Activated naive CD8-positive, alpha-beta T cell treated with anti-CD3 and anti-CD28 coated beads, Interleukin-2, amount 50 U/mL, for 24 hours (primary cell): ENCODE results near the gene LHX3.

Experiments
- ATAC-seq: fragments of 150-1000 bp; cut with Tn5 transposase; one replicate; pipeline ENCODE4 v1.10.0; 2021
- DNase-seq: peaks from one replicate; pipeline ENCODE4 v3.0.0; 2021
- H3K27ac Mint-ChIP-seq: one replicate; pipeline ENCODE4 v1.8.0; 2021; ENCODE audit warnings: mild to moderate bottlenecking, mixed read lengths
- H3K27me3 Mint-ChIP-seq: one replicate; pipeline ENCODE4 v1.8.0; 2021; ENCODE audit warnings: mixed read lengths
- H3K36me3 Mint-ChIP-seq: one replicate; pipeline ENCODE4 v1.8.0; 2021; ENCODE audit warnings: low read depth, mixed read lengths
- H3K4me1 Mint-ChIP-seq: one replicate; pipeline ENCODE4 v1.8.0; 2021; ENCODE audit warnings: mixed read lengths
- H3K4me3 Mint-ChIP-seq: one replicate; pipeline ENCODE4 v1.8.0; 2021; ENCODE audit warnings: mild to moderate bottlenecking, moderate library complexity, mixed read lengths
- H3K9me3 Mint-ChIP-seq: one replicate; pipeline ENCODE4 v1.8.0; 2021; ENCODE audit warnings: mixed read lengths

The LHX3 gene

GRCh38 chr9:136201174-136201573, 3.8 kb downstream of the LHX3 start:
- H3K27me3 Mint-ChIP-seq: peaks cover 52% of the 10 kb centered on the region
- ATAC-seq (no peak), DNase-seq (no peak)

GRCh38 chr9:136200424-136200823, 4.5 kb downstream of the LHX3 start:
- ATAC-seq (no peak), DNase-seq (no peak)
- Mint-ChIP-seq H3K36me3 (no peaks in the 10 kb centered on the region), H3K9me3 (no peaks in the 10 kb centered on the region), H3K27me3 (peaks cover 54% of the 10 kb centered on the region), H3K27ac (no peak overlapping the region), H3K4me3 (no peak overlapping the region), H3K4me1 (peaks cover 12% of the 10 kb centered on the region)

More at GRCh38 chr9:136201174-136201573, 3.8 kb downstream of the LHX3 start:
- no peaks in the 10 kb centered on the region for H3K9me3 Mint-ChIP-seq
- peaks cover 4% of the 10 kb centered on the region for H3K36me3 Mint-ChIP-seq
- no peak overlapping the region for H3K27ac Mint-ChIP-seq
- no peak overlapping the region for H3K4me3 Mint-ChIP-seq
- H3K4me1 Mint-ChIP-seq: peaks cover 9% of the 10 kb centered on the region

GRCh38 chr9:136199391-136200288, 5.3 kb downstream of the LHX3 start:
- Mint-ChIP-seq H3K4me1 (peaks cover 12% of the 10 kb centered on the region), H3K27ac (no peak overlapping the region), H3K4me3 (no peak overlapping the region), H3K9me3 (no peaks in the 10 kb centered on the region), H3K36me3 (no peaks in the 10 kb centered on the region), H3K27me3 (peaks cover 62% of the 10 kb centered on the region)
- no peak for DNase-seq
- ATAC-seq: no peak

GRCh38 chr9:136198605-136199083, 6.3 kb downstream of the LHX3 start:
- H3K27ac Mint-ChIP-seq: no peak overlapping the region
- peaks cover 62% of the 10 kb centered on the region for H3K27me3 Mint-ChIP-seq
- no peaks in the 10 kb centered on the region for H3K36me3 Mint-ChIP-seq
- no peak overlapping the region for H3K4me3 Mint-ChIP-seq
- H3K9me3 Mint-ChIP-seq: no peaks in the 10 kb centered on the region
- DNase-seq (no peak), ATAC-seq (no peak)
- H3K4me1 Mint-ChIP-seq: peaks cover 12% of the 10 kb centered on the region

GRCh38 chr9:136197930-136198604, 6.9 kb downstream of the LHX3 start:
- H3K27ac Mint-ChIP-seq: no peak overlapping the region
- peaks cover 12% of the 10 kb centered on the region for H3K4me1 Mint-ChIP-seq
- no peaks in the 10 kb centered on the region for H3K36me3 Mint-ChIP-seq
- ATAC-seq: no peak
- no peak for DNase-seq
- H3K27me3 Mint-ChIP-seq: peaks cover 58% of the 10 kb centered on the region
- no peak overlapping the region for H3K4me3 Mint-ChIP-seq
- no peaks in the 10 kb centered on the region for H3K9me3 Mint-ChIP-seq

- Mint-ChIP-seq H3K9me3 (no peaks in the 10 kb centered on the region), H3K27me3 (peaks cover 60% of the 10 kb centered on the region), H3K4me1 (peaks cover 12% of the 10 kb centered on the region), H3K36me3 (no peaks in the 10 kb centered on the region), H3K27ac (no peak overlapping the region), H3K4me3 (peak overlapping the region; percentile 16)
- DNase-seq: no peak
- peak; percentile 27 for ATAC-seq
These were observed 7.6 kb downstream of the LHX3 start for GRCh38 chr9:136197084-136197875.

GRCh38 chr9:136196404-136197083, 8.4 kb downstream of the LHX3 start:
- peak overlapping the region; percentile 16 for H3K4me3 Mint-ChIP-seq
- H3K9me3 Mint-ChIP-seq: no peaks in the 10 kb centered on the region
- H3K4me1 Mint-ChIP-seq: peaks cover 12% of the 10 kb centered on the region
- H3K27ac Mint-ChIP-seq: no peak overlapping the region
- DNase-seq: no peak
- no peaks in the 10 kb centered on the region for H3K36me3 Mint-ChIP-seq
- ATAC-seq: peak; percentile 55
- peaks cover 64% of the 10 kb centered on the region for H3K27me3 Mint-ChIP-seq

GRCh38 chr9:136194540-136194939, 10.4 kb downstream of the LHX3 start:
- ATAC-seq (no peak), DNase-seq (no peak)
- H3K4me1 Mint-ChIP-seq: peaks cover 12% of the 10 kb centered on the region
- H3K4me3 Mint-ChIP-seq: no peak overlapping the region
- H3K27ac Mint-ChIP-seq: no peak overlapping the region
- H3K9me3 Mint-ChIP-seq: no peaks in the 10 kb centered on the region
- H3K36me3 Mint-ChIP-seq: no peaks in the 10 kb centered on the region
- H3K27me3 Mint-ChIP-seq: peaks cover 61% of the 10 kb centered on the region

- peaks cover 12% of the 10 kb centered on the region for H3K4me1 Mint-ChIP-seq
These were observed 11.0 kb downstream of the LHX3 start for GRCh38 chr9:136193891-136194279.

GRCh38 chr9:136193127-136193890, 11.6 kb downstream of the LHX3 start:
- Mint-ChIP-seq H3K27me3 (peaks cover 55% of the 10 kb centered on the region), H3K36me3 (no peaks in the 10 kb centered on the region), H3K4me3 (no peak overlapping the region), H3K9me3 (no peaks in the 10 kb centered on the region), H3K27ac (no peak overlapping the region), H3K4me1 (peaks cover 12% of the 10 kb centered on the region)
- DNase-seq (no peak), ATAC-seq (no peak)

More at GRCh38 chr9:136193891-136194279, 11.0 kb downstream of the LHX3 start:
- ATAC-seq (no peak), DNase-seq (no peak)
- H3K27ac Mint-ChIP-seq: no peak overlapping the region
- H3K36me3 Mint-ChIP-seq: no peaks in the 10 kb centered on the region
- no peaks in the 10 kb centered on the region for H3K9me3 Mint-ChIP-seq
- H3K4me3 Mint-ChIP-seq: no peak overlapping the region
- H3K27me3 Mint-ChIP-seq: peaks cover 58% of the 10 kb centered on the region

GRCh38 chr9:136192289-136193126, 12.4 kb downstream of the LHX3 start:
- Mint-ChIP-seq H3K4me3 (no peak overlapping the region), H3K36me3 (no peaks in the 10 kb centered on the region), H3K27me3 (peaks cover 54% of the 10 kb centered on the region), H3K4me1 (peaks cover 9% of the 10 kb centered on the region), H3K27ac (no peak overlapping the region), H3K9me3 (no peaks in the 10 kb centered on the region)
- ATAC-seq (no peak), DNase-seq (no peak)

GRCh38 chr9:136191960-136192286, 13.0 kb downstream of the LHX3 start:
- no peak for DNase-seq
- H3K36me3 Mint-ChIP-seq: no peaks in the 10 kb centered on the region
- H3K9me3 Mint-ChIP-seq: no peaks in the 10 kb centered on the region
- H3K27me3 Mint-ChIP-seq: peaks cover 57% of the 10 kb centered on the region
- no peak for ATAC-seq
- no peak overlapping the region for H3K27ac Mint-ChIP-seq
- H3K4me3 Mint-ChIP-seq: no peak overlapping the region
- H3K4me1 Mint-ChIP-seq: peaks cover 9% of the 10 kb centered on the region
